Activated CD8-positive, alpha-beta T cell treated with anti-CD3 and anti-CD28 coated beads for 36 hours (primary cell): Measurements from ENCODE around the gene AHNAK2. TPM values are rescaled to one million over a fixed set of nuclear protein-coding genes. Genes with fewer than 3 reads are reported as not detected.

Source experiments
- ATAC-seq: fragments of 200-7000 bp; cut with Tn5 transposase; one replicate; pipeline ENCODE4 v1.10.0; 2021; ENCODE audit warnings: mild to moderate bottlenecking, moderate library complexity
- CTCF ChIA-PET: fragments of 350-600 bp; sonication (Branson Sonifier 250); formaldehyde crosslinking; loops from one replicate; lab custom pipeline; 2021; ENCODE audit warnings: antibody characterized with exemption; lab: Charles Lee
- POLR2A ChIA-PET: fragments of 350-600 bp; sonication (Branson Sonifier 250); formaldehyde crosslinking; loops from one replicate; lab custom pipeline; 2021; ENCODE audit warnings: antibody characterized with exemption; lab: Charles Lee
- DNase-seq: peaks from one replicate; pipeline ENCODE4 v3.0.0-alpha.2; 2020
- H3K27ac Mint-ChIP-seq: one replicate; pipeline ENCODE4 v1.8.0; 2021; ENCODE audit warnings: mild to moderate bottlenecking, mixed read lengths
- H3K27me3 Mint-ChIP-seq: one replicate; pipeline ENCODE4 v1.8.0; 2021; ENCODE audit warnings: mixed read lengths
- H3K36me3 Mint-ChIP-seq: one replicate; pipeline ENCODE4 v1.8.0; 2021; ENCODE audit warnings: low read depth, mixed read lengths
- H3K4me1 Mint-ChIP-seq: one replicate; pipeline ENCODE4 v1.8.0; 2021; ENCODE audit warnings: low read depth, mixed read lengths
- H3K4me3 Mint-ChIP-seq: one replicate; pipeline ENCODE4 v1.8.0; 2021; ENCODE audit warnings: mild to moderate bottlenecking, moderate library complexity, mixed read lengths
- H3K9me3 Mint-ChIP-seq: one replicate; pipeline ENCODE4 v1.8.0; 2021; ENCODE audit warnings: mixed read lengths
- CTCF ChIP-seq: fragments of 200-600 bp; IDR thresholded peaks from one replicate; pipeline ENCODE4 v1.8.0; 2022; ENCODE audit warnings: antibody characterized with exemption, mild to moderate bottlenecking
- intact Hi-C: fragments of 100-400 bp; cut with micrococcal nuclease; formaldehyde crosslinking; loops from one replicate; pipeline ENCODE4 v1.10.0; 2022
- total RNA-seq, 2 experiments: library from RNA; stranded (reverse); gene quantifications; one replicate each; pipeline ENCODE4 v1.2.3, GENCODE V29; 2021

AHNAK2 gene
- total RNA-seq, 2 experiments from 2014 or later: 0.02 TPM; not detected in 1

GRCh38 chr14:104900639-104901512, 77.3 kb downstream of the AHNAK2 start:
- Mint-ChIP-seq H3K27ac (no peak overlapping the region), H3K4me1 (peaks cover 2% of the 10 kb centered on the region), H3K36me3 (no peaks in the 10 kb centered on the region), H3K4me3 (no peak overlapping the region), H3K9me3 (no peaks in the 10 kb centered on the region), H3K27me3 (peaks cover 14% of the 10 kb centered on the region)
- no peak for TF ChIP-seq CTCF
- intact Hi-C loops: no loop called here
- POLR2A ChIA-PET: no interaction called here
- DNase-seq (no peak), ATAC-seq (no peak)
- CTCF ChIA-PET: no interaction called here

DNA sequence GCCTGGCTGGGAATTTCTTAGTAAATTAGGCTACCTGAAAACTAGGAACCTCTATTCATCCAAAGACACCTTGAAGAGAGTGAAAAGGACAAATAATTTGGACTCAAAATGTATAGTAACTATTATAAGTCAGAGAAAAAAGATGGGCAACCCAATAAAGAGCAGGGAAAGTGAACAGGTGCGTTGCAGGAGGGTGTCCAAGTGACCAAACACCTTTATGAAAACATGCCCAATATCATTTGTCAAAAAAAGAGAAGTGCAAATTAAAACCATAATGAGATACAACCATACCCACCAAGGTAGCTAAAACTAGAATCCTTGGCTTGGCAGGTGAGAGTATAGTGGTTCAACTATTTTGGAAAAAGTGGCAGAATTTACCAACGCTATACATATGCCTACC, 78.4 kb downstream of the AHNAK2 start:
- ChIA-PET POLR2A (interaction anchor here (0.5 to 0.6 kb wide), 2 partner anchors 60 to 140 kb away, joined by 3 read pairs; no protein-coding TSS in a partner anchor), CTCF (interaction anchor here (0.8 kb wide), 2 partner anchors 76 to 146 kb away, joined by 3 read pairs; no protein-coding TSS in a partner anchor)
- Mint-ChIP-seq H3K4me3 (no peak overlapping the region), H3K4me1 (peaks cover 2% of the 10 kb centered on the region), H3K27ac (no peak overlapping the region), H3K27me3 (peaks cover 11% of the 10 kb centered on the region), H3K9me3 (no peaks in the 10 kb centered on the region), H3K36me3 (no peaks in the 10 kb centered on the region)
- no peak for TF ChIP-seq CTCF
- ATAC-seq (no peak), DNase-seq (no peak)
- intact Hi-C loops: no loop called here

- intact Hi-C loops: no loop called here
- DNase-seq (no peak), ATAC-seq (no peak)
- H3K36me3 Mint-ChIP-seq: no peaks in the 10 kb centered on the region
- no peak for TF ChIP-seq CTCF
- ChIA-PET POLR2A (no interaction called here), CTCF (interaction anchor here (0.8 kb wide), 2 partner anchors 29 to 147 kb away, joined by 3 read pairs; no protein-coding TSS in a partner anchor)
- peaks cover 5% of the 10 kb centered on the region for H3K27me3 Mint-ChIP-seq
- H3K27ac Mint-ChIP-seq: no peak overlapping the region
- H3K4me1 Mint-ChIP-seq: peaks cover 2% of the 10 kb centered on the region
- no peaks in the 10 kb centered on the region for H3K9me3 Mint-ChIP-seq
- no peak overlapping the region for H3K4me3 Mint-ChIP-seq
These were observed 79.2 kb downstream of the AHNAK2 start for GRCh38 chr14:104898870-104899510.

GRCh38 chr14:104898195-104898558, 80.0 kb downstream of the AHNAK2 start:
- Mint-ChIP-seq H3K36me3 (no peaks in the 10 kb centered on the region), H3K27ac (no peak overlapping the region), H3K9me3 (no peaks in the 10 kb centered on the region), H3K4me3 (no peak overlapping the region), H3K27me3 (peaks cover 3% of the 10 kb centered on the region), H3K4me1 (peaks cover 2% of the 10 kb centered on the region)
- no peak for TF ChIP-seq CTCF
- intact Hi-C loops: no loop called here
- ChIA-PET POLR2A (no interaction called here), CTCF (interaction anchor here (0.8 kb wide), 1 partner anchor 30 kb away, joined by 3 read pairs; no protein-coding TSS in a partner anchor)
- DNase-seq: no peak
- ATAC-seq: no peak
